A673 (cell line): ENCODE data around the gene IQSEC2.

Source experiments
- EZH2 ChIP-seq: fragments of 200-600 bp; sonication (generic); IDR thresholded peaks from 2 replicates; pipeline ENCODE4 v1.6.1; 2017; ENCODE audit warnings: borderline replicate concordance, low read depth, mild to moderate bottlenecking, mixed read lengths, antibody characterized with exemption, low read length; ENCODE audit not compliant: poor library complexity, severe bottlenecking
- TF ChIP-seq, protein P1 (sequence below): fragments of 300-800, 200-600 bp; sonication (generic); conservative IDR thresholded peaks from 2 replicates; pipeline ENCODE4 v1.5.1; 2017; ENCODE audit warnings: low read depth, mild to moderate bottlenecking, antibody characterized with exemption, low read length, moderate library complexity, mixed read lengths

GRCh38 chrX:53256446-53257041 lies 24.8 kb downstream of the IQSEC2 start:
- TF ChIP-seq, protein P1, sequence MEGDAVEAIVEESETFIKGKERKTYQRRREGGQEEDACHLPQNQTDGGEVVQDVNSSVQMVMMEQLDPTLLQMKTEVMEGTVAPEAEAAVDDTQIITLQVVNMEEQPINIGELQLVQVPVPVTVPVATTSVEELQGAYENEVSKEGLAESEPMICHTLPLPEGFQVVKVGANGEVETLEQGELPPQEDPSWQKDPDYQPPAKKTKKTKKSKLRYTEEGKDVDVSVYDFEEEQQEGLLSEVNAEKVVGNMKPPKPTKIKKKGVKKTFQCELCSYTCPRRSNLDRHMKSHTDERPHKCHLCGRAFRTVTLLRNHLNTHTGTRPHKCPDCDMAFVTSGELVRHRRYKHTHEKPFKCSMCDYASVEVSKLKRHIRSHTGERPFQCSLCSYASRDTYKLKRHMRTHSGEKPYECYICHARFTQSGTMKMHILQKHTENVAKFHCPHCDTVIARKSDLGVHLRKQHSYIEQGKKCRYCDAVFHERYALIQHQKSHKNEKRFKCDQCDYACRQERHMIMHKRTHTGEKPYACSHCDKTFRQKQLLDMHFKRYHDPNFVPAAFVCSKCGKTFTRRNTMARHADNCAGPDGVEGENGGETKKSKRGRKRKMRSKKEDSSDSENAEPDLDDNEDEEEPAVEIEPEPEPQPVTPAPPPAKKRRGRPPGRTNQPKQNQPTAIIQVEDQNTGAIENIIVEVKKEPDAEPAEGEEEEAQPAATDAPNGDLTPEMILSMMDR: no peak
- TF ChIP-seq EZH2: no peak
